Hepatocyte (in vitro differentiated cells): ENCODE measurements around the gene PYGO2. TPM values are rescaled to one million over a fixed set of nuclear protein-coding genes. Genes with fewer than 3 reads are reported as not detected.
A peak's percentile ranks its signal among the peaks of the same experiment; 100 is the strongest.

Experiments
- DNase-seq: peaks from one replicate; pipeline ENCODE4 v3.0.0-alpha.2; 2016; ENCODE audit warnings: low spot score
- H2AFZ ChIP-seq: fragments of 200-600 bp; sonication (generic); 2 replicates; pipeline ENCODE4 v1.6.0; 2016; ENCODE audit warnings: antibody characterized with exemption, mild to moderate bottlenecking
- H3K27ac ChIP-seq: fragments of 200-600 bp; sonication (generic); 2 replicates; pipeline ENCODE4 v1.5.1; 2016; ENCODE audit warnings: mild to moderate bottlenecking
- H3K27me3 ChIP-seq: fragments of 200-600 bp; sonication (generic); 2 replicates; pipeline ENCODE4 v1.6.1; 2016
- H3K36me3 ChIP-seq: fragments of 200-600 bp; sonication (generic); replicated peaks from 2 replicates; pipeline ENCODE4 v1.5.1; 2016; ENCODE audit warnings: low read depth; ENCODE audit not compliant: insufficient read depth
- H3K4me1 ChIP-seq: fragments of 200-600 bp; sonication (generic); 2 replicates; pipeline ENCODE4 v1.5.1; 2016; ENCODE audit warnings: mild to moderate bottlenecking, moderate library complexity; ENCODE audit not compliant: insufficient read depth
- H3K4me2 ChIP-seq: fragments of 200-600 bp; sonication (generic); 2 replicates; pipeline ENCODE4 v1.6.0; 2016
- H3K4me3 ChIP-seq: fragments of 200-600 bp; sonication (generic); 2 replicates; pipeline ENCODE4 v1.5.1; 2016; ENCODE audit warnings: mild to moderate bottlenecking
- H3K79me2 ChIP-seq: fragments of 200-600 bp; sonication (generic); 2 replicates; pipeline ENCODE4 v1.6.0; 2017; ENCODE audit warnings: mild to moderate bottlenecking
- H3K9me2 ChIP-seq: fragments of 200-600 bp; sonication (generic); replicated peaks from 2 replicates; pipeline ENCODE4 v1.6.0; 2017; ENCODE audit warnings: mild to moderate bottlenecking; ENCODE audit not compliant: insufficient read depth
- H3K9me3 ChIP-seq: fragments of 200-600 bp; sonication (generic); 2 replicates; pipeline ENCODE4 v1.5.1; 2016; ENCODE audit warnings: low read depth, mild to moderate bottlenecking
- H4K20me1 ChIP-seq: fragments of 200-600 bp; sonication (generic); 2 replicates; pipeline ENCODE4 v1.6.0; 2016; ENCODE audit warnings: mild to moderate bottlenecking; ENCODE audit not compliant: insufficient read depth, poor library complexity, severe bottlenecking
- EZH2 ChIP-seq: fragments of 200-600 bp; sonication (generic); IDR thresholded peaks from 2 replicates; pipeline ENCODE4 v1.6.1; 2016; ENCODE audit warnings: antibody characterized with exemption, mild to moderate bottlenecking, borderline replicate concordance
- EZH2phosphoT487 ChIP-seq: fragments of 200-600 bp; sonication (generic); IDR thresholded peaks from one replicate; pipeline ENCODE4 v1.6.1; 2018; ENCODE audit warnings: antibody characterized with exemption, mild to moderate bottlenecking, low read depth, moderate library complexity; ENCODE audit not compliant: unreplicated experiment, severe bottlenecking
- WGBS: methylation state at CpG from one replicate; pipeline ENCODE4 v1.1.6; 2016; ENCODE audit warnings: low lambda C conversion rate; ENCODE audit errors: missing lambda C conversion rate; 5-methylcytosine and 5-hydroxymethylcytosine counted together
- polyA plus RNA-seq: library from polyadenylated mRNA; unstranded; fragments of >200 nt; fragmentation: Nextera tagmentation; extraction: Ambion mirVana; gene quantifications from 2 replicates; pipeline ENCODE4 v1.2.1, GENCODE V29; 2016
- total RNA-seq: library from RNA; depleted of rRNA; stranded (reverse); fragments of >200 nt; gene quantifications from 2 replicates; pipeline ENCODE4 v1.2.3, GENCODE V29; 2014
- TF ChIP-seq, protein P1 (sequence below): fragments of 200-600 bp; sonication (generic); IDR thresholded peaks from 2 replicates; pipeline ENCODE4 v1.5.1; 2016; ENCODE audit warnings: antibody characterized with exemption, mild to moderate bottlenecking; ENCODE audit not compliant: poor library complexity

The PYGO2 gene
- total and polyA plus RNA-seq, 2 experiments from 2014 or later: 21.8 to 28.3 TPM

DNA sequence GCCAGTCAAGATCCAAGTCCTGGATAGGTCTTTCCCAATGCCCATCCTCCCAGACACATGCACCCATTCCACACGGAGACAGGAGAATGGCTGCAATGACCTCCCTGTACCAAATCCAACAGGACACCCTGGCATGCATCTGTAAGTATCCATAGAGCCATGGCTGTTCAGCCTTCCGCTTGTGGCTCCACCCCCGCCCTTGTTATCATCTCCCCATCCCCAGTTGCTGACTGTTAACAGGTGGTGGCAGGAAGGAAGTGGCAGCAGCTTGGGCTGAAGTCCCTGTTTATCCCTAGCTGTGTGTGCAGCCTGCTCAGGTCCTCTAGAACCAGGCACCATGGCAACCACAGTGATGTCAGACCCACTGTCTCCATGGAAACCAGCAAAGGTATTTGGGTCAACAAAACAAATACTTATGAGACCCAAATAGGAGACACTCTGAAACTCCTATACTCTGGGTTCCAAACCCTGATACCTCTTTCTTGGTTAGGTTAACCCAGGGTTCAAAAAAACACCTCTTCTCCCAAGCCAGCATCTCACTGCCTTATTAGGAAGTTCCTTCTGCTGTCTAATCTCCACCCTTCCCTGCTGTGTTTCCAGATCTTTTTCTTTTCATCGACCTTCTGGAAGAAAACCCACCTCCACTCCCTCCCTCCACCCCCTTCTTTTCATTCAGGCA lies 6.4 kb downstream of the PYGO2 start:
- Histone ChIP-seq H3K27ac (peak overlapping the region; percentile 74), H3K36me3 (no peaks in the 10 kb centered on the region), H3K79me2 (peaks cover 49% of the 10 kb centered on the region), H3K4me2 (peak overlapping the region; percentile 77), H3K9me3 (no peaks in the 10 kb centered on the region), H3K27me3 (no peaks in the 10 kb centered on the region), H2AFZ (peak overlapping the region; percentile 38), H3K4me1 (peaks cover 30% of the 10 kb centered on the region), H3K4me3 (peak overlapping the region; percentile 12), H4K20me1 (no peaks in the 10 kb centered on the region), H3K9me2 (no peaks in the 10 kb centered on the region)
- no peak for TF ChIP-seq EZH2
- TF ChIP-seq, protein P1, sequence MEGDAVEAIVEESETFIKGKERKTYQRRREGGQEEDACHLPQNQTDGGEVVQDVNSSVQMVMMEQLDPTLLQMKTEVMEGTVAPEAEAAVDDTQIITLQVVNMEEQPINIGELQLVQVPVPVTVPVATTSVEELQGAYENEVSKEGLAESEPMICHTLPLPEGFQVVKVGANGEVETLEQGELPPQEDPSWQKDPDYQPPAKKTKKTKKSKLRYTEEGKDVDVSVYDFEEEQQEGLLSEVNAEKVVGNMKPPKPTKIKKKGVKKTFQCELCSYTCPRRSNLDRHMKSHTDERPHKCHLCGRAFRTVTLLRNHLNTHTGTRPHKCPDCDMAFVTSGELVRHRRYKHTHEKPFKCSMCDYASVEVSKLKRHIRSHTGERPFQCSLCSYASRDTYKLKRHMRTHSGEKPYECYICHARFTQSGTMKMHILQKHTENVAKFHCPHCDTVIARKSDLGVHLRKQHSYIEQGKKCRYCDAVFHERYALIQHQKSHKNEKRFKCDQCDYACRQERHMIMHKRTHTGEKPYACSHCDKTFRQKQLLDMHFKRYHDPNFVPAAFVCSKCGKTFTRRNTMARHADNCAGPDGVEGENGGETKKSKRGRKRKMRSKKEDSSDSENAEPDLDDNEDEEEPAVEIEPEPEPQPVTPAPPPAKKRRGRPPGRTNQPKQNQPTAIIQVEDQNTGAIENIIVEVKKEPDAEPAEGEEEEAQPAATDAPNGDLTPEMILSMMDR: no peak
- TF ChIP-seq EZH2phosphoT487: no peak
- 27% methylated on average over 4 of the region's 4 CpGs for WGBS
- peak; percentile 83 for DNase-seq

DNA sequence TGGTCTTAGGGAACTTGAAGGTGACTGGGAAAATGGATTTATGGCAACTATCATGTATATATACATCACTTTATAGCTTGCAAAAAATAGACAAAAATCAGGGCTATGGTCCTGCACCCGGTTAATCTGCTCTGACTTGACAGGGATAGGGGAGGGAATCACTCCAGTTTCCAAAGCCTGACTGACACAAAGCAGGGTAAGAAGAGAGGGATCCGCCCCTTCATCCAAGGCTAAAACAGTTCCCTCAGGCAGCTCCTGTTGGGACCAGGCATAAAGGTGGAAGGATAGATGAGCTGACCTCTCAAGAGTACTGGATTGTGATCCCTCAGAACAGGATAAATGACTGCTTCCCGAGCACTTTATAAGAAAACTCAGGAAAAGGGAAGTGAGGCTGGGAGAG lies 7.0 kb downstream of the PYGO2 start:
- H3K9me3 ChIP-seq: no peaks in the 10 kb centered on the region
- TF ChIP-seq, protein P1: no peak
- TF ChIP-seq EZH2phosphoT487 (no peak), EZH2 (no peak)
- H3K9me2 ChIP-seq: no peaks in the 10 kb centered on the region
- H3K36me3 ChIP-seq: no peaks in the 10 kb centered on the region
- H3K27me3 ChIP-seq: no peaks in the 10 kb centered on the region
- H3K4me2 ChIP-seq: peak overlapping the region; percentile 77
- peaks cover 43% of the 10 kb centered on the region for H3K79me2 ChIP-seq
- H3K27ac ChIP-seq: peak overlapping the region; percentile 74
- H3K4me3 ChIP-seq: no peak overlapping the region
- H2AFZ ChIP-seq: no peak overlapping the region
- 62% methylated on average over 3 of the region's 3 CpGs for whole genome bisulfite sequencing
- H3K4me1 ChIP-seq: peaks cover 29% of the 10 kb centered on the region
- H4K20me1 ChIP-seq: no peaks in the 10 kb centered on the region
- DNase-seq: no peak

DNA sequence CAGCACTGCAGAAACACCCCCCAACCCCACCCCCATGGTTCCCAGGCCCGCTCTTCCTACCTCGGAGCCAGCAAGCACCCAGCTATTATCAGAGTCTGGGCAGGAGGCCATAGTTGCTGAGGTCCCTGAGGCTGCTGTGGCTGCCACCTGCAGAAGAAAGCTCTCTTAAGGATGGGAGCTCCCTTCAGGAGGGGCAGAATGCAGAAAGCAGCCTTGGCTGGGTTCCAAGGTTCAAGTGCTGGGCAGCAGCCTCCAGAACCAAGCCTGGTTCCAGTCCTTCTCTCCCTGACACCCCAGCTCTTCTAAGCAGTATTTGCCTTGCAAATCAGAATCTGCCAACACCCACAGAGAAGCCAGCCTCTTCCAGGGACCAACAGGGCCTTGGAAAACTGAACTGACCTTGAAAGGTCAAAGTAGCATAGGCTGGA lies 8.0 kb downstream of the PYGO2 start:
- Histone ChIP-seq H3K4me1 (peaks cover 29% of the 10 kb centered on the region), H3K9me2 (no peaks in the 10 kb centered on the region), H2AFZ (no peak overlapping the region), H3K36me3 (no peaks in the 10 kb centered on the region), H3K4me3 (no peak overlapping the region), H3K27ac (no peak overlapping the region), H3K79me2 (peaks cover 34% of the 10 kb centered on the region), H3K9me3 (no peaks in the 10 kb centered on the region), H3K4me2 (peak overlapping the region; percentile 77), H4K20me1 (no peaks in the 10 kb centered on the region), H3K27me3 (no peaks in the 10 kb centered on the region)
- DNase-seq: no peak
- 88% methylated on average over 2 of the region's 2 CpGs for WGBS
- TF ChIP-seq, protein P1: no peak
- no peak for TF ChIP-seq EZH2
- no peak for TF ChIP-seq EZH2phosphoT487

DNA sequence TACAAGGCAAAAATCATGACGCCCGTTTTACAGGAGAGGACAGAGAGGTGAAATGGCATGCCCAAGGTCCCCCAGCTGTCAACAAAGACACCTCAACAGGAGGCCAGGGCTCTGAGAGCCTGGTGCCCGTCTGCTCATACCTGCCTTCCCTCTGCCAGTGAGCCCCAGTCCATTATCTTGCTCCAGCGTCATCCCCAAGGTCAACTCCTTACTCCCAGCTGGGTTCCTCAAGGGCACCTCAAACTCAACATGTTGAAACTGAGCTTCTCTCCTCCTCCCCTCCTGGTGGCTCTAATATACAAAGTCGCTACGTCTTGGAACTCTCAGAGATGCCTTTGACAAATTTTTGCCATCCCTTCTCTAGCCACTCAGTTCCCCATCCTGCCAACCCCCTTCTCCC lies 8.9 kb downstream of the PYGO2 start:
- H3K27me3 ChIP-seq: no peaks in the 10 kb centered on the region
- H3K27ac ChIP-seq: no peak overlapping the region
- no peaks in the 10 kb centered on the region for H3K36me3 ChIP-seq
- no peak overlapping the region for H3K4me2 ChIP-seq
- H4K20me1 ChIP-seq: no peaks in the 10 kb centered on the region
- H3K9me3 ChIP-seq: no peaks in the 10 kb centered on the region
- no peak overlapping the region for H2AFZ ChIP-seq
- peaks cover 30% of the 10 kb centered on the region for H3K79me2 ChIP-seq
- TF ChIP-seq, protein P1: no peak
- no peak for TF ChIP-seq EZH2phosphoT487
- no peak for TF ChIP-seq EZH2
- WGBS: 91% methylated on average over 6 of the region's 6 CpGs
- H3K4me3 ChIP-seq: no peak overlapping the region
- no peaks in the 10 kb centered on the region for H3K9me2 ChIP-seq
- peaks cover 29% of the 10 kb centered on the region for H3K4me1 ChIP-seq
- no peak for DNase-seq
